T-helper 17 cell (primary cell): ENCODE results near the gene RWDD1. TPM values are rescaled to one million over a fixed set of nuclear protein-coding genes. Genes with fewer than 3 reads are reported as not detected.

Experiments
- ATAC-seq: fragments of 150-1000 bp; cut with Tn5 transposase; 2 replicates; pipeline ENCODE4 v1.10.0; 2021; ENCODE audit warnings: mild to moderate bottlenecking, moderate library complexity
- DNase-seq, 3 donors: peaks; one replicate each; pipeline versions ENCODE4 v3.0.0 to v3.0.0-alpha.2; 2020 to 2021
- H3K9me3 ChIP-seq: one replicate; pipeline ENCODE4 v1.7.0; 2013; ENCODE audit warnings: low read length, mild to moderate bottlenecking; ENCODE audit not compliant: control insufficient read depth, poor library complexity, severe bottlenecking
- H3K27ac Mint-ChIP-seq: one replicate; pipeline ENCODE4 v1.8.0; 2022; ENCODE audit warnings: mild to moderate bottlenecking, moderate library complexity, mixed read lengths
- H3K27me3 Mint-ChIP-seq: one replicate; pipeline ENCODE4 v1.8.0; 2022; ENCODE audit warnings: mixed read lengths
- H3K36me3 Mint-ChIP-seq: one replicate; pipeline ENCODE4 v1.8.0; 2022; ENCODE audit warnings: low read depth, mixed read lengths
- H3K4me1 Mint-ChIP-seq: one replicate; pipeline ENCODE4 v1.8.0; 2022; ENCODE audit warnings: mild to moderate bottlenecking, mixed read lengths
- H3K4me3 Mint-ChIP-seq: one replicate; pipeline ENCODE4 v1.8.0; 2022; ENCODE audit warnings: mild to moderate bottlenecking, moderate library complexity, mixed read lengths
- total RNA-seq, 4 donors: library from RNA in 2 of 4; stranded (reverse) in 2 of 4; gene quantifications; one replicate each; pipeline ENCODE4 v1.2.3 and lab custom pipeline; 2022 to 2026

Gene RWDD1, protein sequence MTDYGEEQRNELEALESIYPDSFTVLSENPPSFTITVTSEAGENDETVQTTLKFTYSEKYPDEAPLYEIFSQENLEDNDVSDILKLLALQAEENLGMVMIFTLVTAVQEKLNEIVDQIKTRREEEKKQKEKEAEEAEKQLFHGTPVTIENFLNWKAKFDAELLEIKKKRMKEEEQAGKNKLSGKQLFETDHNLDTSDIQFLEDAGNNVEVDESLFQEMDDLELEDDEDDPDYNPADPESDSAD
- 10 to 100 TPM; 44.0 to 48.2 TPM for total RNA-seq
- total RNA-seq (lab: John Stamatoyannopoulos, UW), result 53.1 to 54.5 reads per million in 2 donors

DNA sequence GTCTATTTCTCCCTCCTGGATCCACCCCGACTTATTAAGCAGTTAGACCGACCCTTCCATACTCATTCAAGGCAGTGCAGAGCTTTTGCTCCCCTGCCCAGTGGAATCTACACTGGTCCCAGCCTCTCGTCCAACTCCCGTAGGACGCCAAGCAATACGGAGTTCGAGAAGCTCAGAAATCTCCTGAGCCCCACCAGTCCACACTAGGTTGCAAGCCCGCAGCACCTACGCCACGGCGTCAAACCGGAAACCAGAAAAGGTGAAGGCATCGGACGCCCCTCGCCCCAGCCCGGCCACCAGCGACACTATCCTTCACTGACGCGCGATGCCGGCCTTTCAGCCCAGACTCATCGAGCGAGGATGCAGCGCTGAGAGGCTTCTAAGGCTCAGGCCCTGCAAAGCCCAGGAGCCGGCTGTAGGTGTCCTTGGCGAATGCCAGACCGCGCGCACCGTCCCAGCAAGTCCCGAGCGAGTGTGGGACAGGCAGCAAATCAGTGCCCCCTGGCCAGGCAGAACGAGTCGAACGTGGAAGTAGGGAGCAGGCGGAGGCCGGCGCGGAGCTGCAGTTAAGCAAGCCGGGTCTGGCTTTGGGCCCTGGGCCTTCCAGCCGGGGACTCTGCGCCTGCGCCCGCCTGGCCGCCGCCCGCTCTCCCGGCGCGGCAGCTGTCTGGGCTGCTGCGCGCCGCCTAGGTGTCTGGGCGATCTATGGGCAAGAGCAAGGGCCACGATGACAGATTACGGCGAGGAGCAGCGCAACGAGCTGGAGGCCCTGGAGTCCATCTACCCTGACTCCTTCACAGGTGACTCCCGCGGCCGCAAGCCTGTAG lies at the start of gene RWDD1:
Gene RWDD1 (plus strand): TSS at position 649 of the 827 bp plus-strand sequence. CDS start 79 bp downstream, at position 728.
- Mint-ChIP-seq H3K4me3 (peak within 1 kb of the TSS; percentile 99), H3K27ac (peak within 1 kb of the TSS; percentile 100), H3K27me3 (no peaks in the 10 kb centered on the region), H3K36me3 (no peaks in the 10 kb centered on the region), H3K4me1 (peaks cover 31% of the 10 kb centered on the region)
- H3K9me3 ChIP-seq, result no peaks in the 10 kb centered on the region
- peak; percentile 94 for ATAC-seq
- peak; percentile 96 to 98 (median 98) for DNase-seq

DNA sequence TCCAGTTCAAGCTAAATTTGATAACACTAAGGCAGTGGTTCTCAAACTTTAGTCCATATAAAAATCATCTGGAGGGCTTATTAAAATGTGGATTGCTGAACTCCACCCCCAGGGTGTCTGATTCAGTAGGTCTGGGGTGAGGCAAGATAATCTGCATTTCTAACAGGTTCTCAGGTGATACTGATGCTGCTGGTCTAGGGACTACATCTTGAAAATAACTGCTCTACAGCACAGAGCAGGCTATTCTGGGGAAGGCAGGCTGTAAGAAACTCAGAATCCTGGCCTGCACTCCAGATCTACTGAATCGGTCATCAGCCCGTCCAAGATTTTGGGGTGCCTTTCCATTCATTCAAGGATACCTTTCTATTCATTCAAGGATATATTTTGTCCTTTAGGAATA lies 48.4 kb upstream of the RWDD1 start:
- no peak for ATAC-seq
- H3K4me1 Mint-ChIP-seq, result no peaks in the 10 kb centered on the region

GRCh38 chr6:116524236-116524635 lies 47.1 kb upstream of the RWDD1 start:
- Mint-ChIP-seq H3K4me3 (no peak overlapping the region), H3K27ac (no peak overlapping the region), H3K4me1 (no peaks in the 10 kb centered on the region), H3K36me3 (no peaks in the 10 kb centered on the region), H3K27me3 (peaks cover 24% of the 10 kb centered on the region)
- no peak for ATAC-seq
- no peak for DNase-seq
- H3K9me3 ChIP-seq, result no peaks in the 10 kb centered on the region

More for the DNA sequence above, 48.4 kb upstream of the RWDD1 start:
- DNase-seq, result no peak
- H3K27ac Mint-ChIP-seq, result no peak overlapping the region
- peaks cover 30% of the 10 kb centered on the region for H3K27me3 Mint-ChIP-seq
- no peaks in the 10 kb centered on the region for H3K9me3 ChIP-seq
- H3K4me3 Mint-ChIP-seq, result no peak overlapping the region
- no peaks in the 10 kb centered on the region for H3K36me3 Mint-ChIP-seq

DNA sequence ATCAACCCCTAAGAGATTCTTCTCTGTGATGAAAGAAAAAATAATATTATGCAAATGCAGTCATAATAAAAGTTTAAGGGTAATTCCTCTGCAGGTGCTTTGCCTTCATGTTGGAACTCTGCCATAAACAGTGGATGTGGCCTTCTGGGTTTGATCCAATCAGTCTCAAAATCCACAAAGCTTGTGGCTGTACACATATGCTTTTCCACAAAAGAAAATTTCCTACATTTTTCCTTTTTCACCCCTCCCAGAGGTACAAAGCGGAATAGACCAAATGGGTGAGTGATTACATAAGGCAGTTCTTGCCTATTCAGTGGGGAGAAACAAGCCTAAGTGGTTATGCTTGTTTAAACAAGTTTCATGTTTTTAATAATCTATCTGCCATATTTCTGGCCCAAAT lies 43.2 kb upstream of the RWDD1 start:
- Mint-ChIP-seq H3K27me3 (peaks cover 45% of the 10 kb centered on the region), H3K4me3 (no peak overlapping the region), H3K27ac (no peak overlapping the region), H3K4me1 (peaks cover 2% of the 10 kb centered on the region), H3K36me3 (no peaks in the 10 kb centered on the region)
- DNase-seq, result no peak
- no peaks in the 10 kb centered on the region for H3K9me3 ChIP-seq
- ATAC-seq, result no peak

GRCh38 chr6:116528780-116529179 lies 42.5 kb upstream of the RWDD1 start:
- no peaks in the 10 kb centered on the region for H3K9me3 ChIP-seq
- Mint-ChIP-seq H3K4me1 (peaks cover 2% of the 10 kb centered on the region), H3K36me3 (no peaks in the 10 kb centered on the region), H3K4me3 (no peak overlapping the region), H3K27me3 (peaks cover 51% of the 10 kb centered on the region), H3K27ac (no peak overlapping the region)
- DNase-seq (no peak), ATAC-seq (no peak)

DNA sequence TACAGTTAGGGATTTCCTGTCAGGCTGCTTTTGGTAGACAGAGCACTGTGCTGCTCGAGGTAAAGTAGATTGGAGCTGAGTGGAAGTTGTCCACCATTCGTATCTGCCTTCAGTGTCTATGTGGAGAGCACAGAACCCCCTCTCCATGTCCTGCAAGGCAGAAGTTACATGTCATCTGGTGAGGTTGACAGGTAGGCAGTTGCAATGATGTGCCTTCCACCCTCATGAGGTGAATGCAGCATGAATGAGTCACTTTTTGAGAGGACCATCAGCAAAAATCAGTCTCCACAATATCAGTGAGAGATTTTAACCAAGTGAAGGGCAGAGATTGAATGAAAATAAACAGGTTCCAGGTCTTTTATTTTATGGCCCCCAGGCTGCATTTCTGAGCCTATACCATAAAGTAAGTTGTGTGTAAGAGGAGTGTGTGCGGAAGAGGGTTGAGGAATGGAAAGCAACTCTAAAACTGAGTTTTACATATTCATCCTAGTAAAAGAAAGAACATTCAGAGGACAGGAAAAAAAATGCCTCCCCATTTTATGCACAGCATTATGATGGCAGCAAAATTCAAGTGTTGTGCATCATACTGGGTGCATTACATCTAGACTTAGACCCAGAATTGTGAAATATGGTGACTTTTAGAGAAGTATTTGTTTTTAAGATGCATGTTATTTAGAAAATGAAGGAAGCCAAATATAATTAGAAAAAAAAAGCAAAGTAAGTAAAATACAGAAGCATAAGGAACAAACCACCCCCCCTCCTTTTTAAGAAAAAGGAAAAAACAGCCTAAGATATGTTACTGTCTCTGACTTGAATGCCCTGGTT lies 41.6 kb upstream of the RWDD1 start:
- no peak overlapping the region for H3K27ac Mint-ChIP-seq
- peaks cover 2% of the 10 kb centered on the region for H3K4me1 Mint-ChIP-seq
- H3K36me3 Mint-ChIP-seq, result no peaks in the 10 kb centered on the region
- ATAC-seq (no peak), DNase-seq (no peak)
- H3K9me3 ChIP-seq, result no peaks in the 10 kb centered on the region
- H3K4me3 Mint-ChIP-seq, result no peak overlapping the region
- peaks cover 59% of the 10 kb centered on the region for H3K27me3 Mint-ChIP-seq

DNA sequence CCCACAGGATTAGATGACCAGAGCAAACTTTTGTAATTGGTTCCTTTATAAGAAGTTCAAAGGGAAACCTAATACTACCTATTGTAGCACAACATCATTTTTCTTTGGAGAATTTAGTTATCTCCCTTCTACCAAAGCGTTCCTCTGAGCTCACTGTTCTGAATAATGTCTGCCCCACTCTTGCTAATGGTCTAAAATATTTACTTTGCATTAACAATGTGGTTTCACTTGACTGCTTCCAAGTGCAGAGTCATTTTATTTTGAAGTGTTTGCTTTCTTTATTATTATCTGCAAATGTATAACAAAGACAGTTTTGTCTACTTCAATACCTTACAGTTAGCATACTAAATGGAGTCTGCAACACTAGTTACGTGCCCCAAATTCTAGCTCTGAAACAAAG lies 40.9 kb upstream of the RWDD1 start:
- DNase-seq (no peak), ATAC-seq (no peak)
- H3K27ac Mint-ChIP-seq, result no peak overlapping the region
- no peaks in the 10 kb centered on the region for H3K36me3 Mint-ChIP-seq
- H3K4me1 Mint-ChIP-seq, result peaks cover 2% of the 10 kb centered on the region
- H3K9me3 ChIP-seq, result no peaks in the 10 kb centered on the region
- no peak overlapping the region for H3K4me3 Mint-ChIP-seq
- H3K27me3 Mint-ChIP-seq, result peaks cover 59% of the 10 kb centered on the region

- H3K4me1 Mint-ChIP-seq, result peaks cover 2% of the 10 kb centered on the region
- no peaks in the 10 kb centered on the region for H3K36me3 Mint-ChIP-seq
- H3K9me3 ChIP-seq, result no peaks in the 10 kb centered on the region
- DNase-seq (peak in 2 of 3 donors; percentile 25 to 58), ATAC-seq (peak; percentile 97)
- H3K4me3 Mint-ChIP-seq, result no peak overlapping the region
- H3K27me3 Mint-ChIP-seq, result peaks cover 50% of the 10 kb centered on the region
- no peak overlapping the region for H3K27ac Mint-ChIP-seq
Measured at GRCh38 chr6:116531675-116532570, 39.4 kb upstream of the RWDD1 start.

- peaks cover 44% of the 10 kb centered on the region for H3K27me3 Mint-ChIP-seq
- no peak for DNase-seq
- no peak overlapping the region for H3K4me3 Mint-ChIP-seq
- H3K27ac Mint-ChIP-seq, result no peak overlapping the region
- peaks cover 2% of the 10 kb centered on the region for H3K4me1 Mint-ChIP-seq
- ATAC-seq, result no peak
- H3K9me3 ChIP-seq, result no peaks in the 10 kb centered on the region
- H3K36me3 Mint-ChIP-seq, result no peaks in the 10 kb centered on the region
Measured at GRCh38 chr6:116533233-116533957, 37.9 kb upstream of the RWDD1 start.

- ATAC-seq (no peak), DNase-seq (no peak)
- Mint-ChIP-seq H3K36me3 (no peaks in the 10 kb centered on the region), H3K27ac (no peak overlapping the region), H3K27me3 (peaks cover 42% of the 10 kb centered on the region), H3K4me3 (no peak overlapping the region), H3K4me1 (peaks cover 2% of the 10 kb centered on the region)
- no peaks in the 10 kb centered on the region for H3K9me3 ChIP-seq
Measured at GRCh38 chr6:116535109-116535508, 36.2 kb upstream of the RWDD1 start.

- Mint-ChIP-seq H3K4me1 (no peaks in the 10 kb centered on the region), H3K4me3 (no peak overlapping the region), H3K27ac (no peak overlapping the region), H3K27me3 (peaks cover 44% of the 10 kb centered on the region), H3K36me3 (no peaks in the 10 kb centered on the region)
- ATAC-seq, result peak; percentile 66
- no peak for DNase-seq
- no peaks in the 10 kb centered on the region for H3K9me3 ChIP-seq
Measured at GRCh38 chr6:116536216-116536621, 35.1 kb upstream of the RWDD1 start.

DNA sequence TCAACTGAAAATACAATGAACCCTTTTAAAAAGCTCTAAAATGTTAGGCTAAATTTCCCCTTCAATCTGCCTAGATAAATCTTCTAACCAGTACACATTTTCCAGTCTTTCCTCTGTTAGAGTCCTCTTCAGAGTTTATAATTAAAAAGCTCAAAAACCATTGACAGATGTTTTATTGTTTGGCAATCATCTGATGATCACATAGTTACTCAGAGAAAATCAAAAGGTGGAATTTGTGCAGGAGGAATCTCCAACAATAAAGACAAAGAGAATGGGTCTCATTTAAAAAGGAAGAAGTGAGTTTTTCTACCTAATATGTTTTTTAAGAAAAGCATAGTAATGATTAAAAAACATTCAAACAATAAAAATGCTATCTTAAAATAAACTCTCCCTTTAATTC lies 28.9 kb upstream of the RWDD1 start:
- no peaks in the 10 kb centered on the region for H3K4me1 Mint-ChIP-seq
- peaks cover 58% of the 10 kb centered on the region for H3K27me3 Mint-ChIP-seq
- H3K9me3 ChIP-seq, result no peaks in the 10 kb centered on the region
- ATAC-seq (no peak), DNase-seq (no peak)
- H3K36me3 Mint-ChIP-seq, result no peaks in the 10 kb centered on the region
- no peak overlapping the region for H3K27ac Mint-ChIP-seq
- H3K4me3 Mint-ChIP-seq, result no peak overlapping the region
